ENCODE results near the gene C2orf92.
"Not testable (repeated sequence)": the region's sequence is repeated elsewhere in the genome, so short reads cannot be mapped to it uniquely, and the experiment has no call there.

C2orf92 gene

DNA sequence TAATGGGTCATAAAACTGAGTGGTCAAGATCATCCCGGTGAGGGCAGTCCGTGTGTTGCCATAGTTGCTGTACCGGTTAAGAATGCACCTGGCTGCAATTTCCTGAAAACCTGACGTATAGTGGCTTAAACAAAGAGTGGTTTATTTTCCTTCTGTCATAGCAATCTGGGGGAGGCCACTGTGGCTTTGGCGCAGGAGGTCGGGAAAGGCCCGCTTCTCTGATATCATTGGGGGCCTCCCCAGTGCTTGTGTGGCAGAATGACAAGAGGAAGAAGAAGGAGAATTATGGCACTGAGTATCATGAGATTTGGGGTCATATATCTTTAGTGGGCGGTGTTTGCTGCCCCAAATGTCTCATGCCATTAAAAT is 4.4 kb downstream of the C2orf92 start:
- H3K36me3 ChIP-seq (ENCODE audit: insufficient read depth, low read length): no peaks in the 10 kb centered on the region
- no peak for DNase-seq (ENCODE audit: low read depth, low spot score)
- H3K9me3 ChIP-seq (ENCODE audit: low read depth, low read length): no peaks in the 10 kb centered on the region
- TF ChIP-seq FOXP2 (optimal IDR thresholded peaks at IDR 0.05; ENCODE audit: control extremely low read depth, extremely low read length, insufficient read depth): no peak
- TF ChIP-seq POLR2AphosphoS5 (IDR thresholded peaks at IDR 0.05; ENCODE audit: borderline replicate concordance, low read depth, low read length): no peak
- no peak for TF ChIP-seq EZH2 (IDR thresholded peaks at IDR 0.05)
- H3K9ac ChIP-seq (ENCODE audit: insufficient read length): no peak overlapping the region
- no peak overlapping the region for H3K4me3 ChIP-seq
- no peak overlapping the region for H3K27ac ChIP-seq

DNA sequence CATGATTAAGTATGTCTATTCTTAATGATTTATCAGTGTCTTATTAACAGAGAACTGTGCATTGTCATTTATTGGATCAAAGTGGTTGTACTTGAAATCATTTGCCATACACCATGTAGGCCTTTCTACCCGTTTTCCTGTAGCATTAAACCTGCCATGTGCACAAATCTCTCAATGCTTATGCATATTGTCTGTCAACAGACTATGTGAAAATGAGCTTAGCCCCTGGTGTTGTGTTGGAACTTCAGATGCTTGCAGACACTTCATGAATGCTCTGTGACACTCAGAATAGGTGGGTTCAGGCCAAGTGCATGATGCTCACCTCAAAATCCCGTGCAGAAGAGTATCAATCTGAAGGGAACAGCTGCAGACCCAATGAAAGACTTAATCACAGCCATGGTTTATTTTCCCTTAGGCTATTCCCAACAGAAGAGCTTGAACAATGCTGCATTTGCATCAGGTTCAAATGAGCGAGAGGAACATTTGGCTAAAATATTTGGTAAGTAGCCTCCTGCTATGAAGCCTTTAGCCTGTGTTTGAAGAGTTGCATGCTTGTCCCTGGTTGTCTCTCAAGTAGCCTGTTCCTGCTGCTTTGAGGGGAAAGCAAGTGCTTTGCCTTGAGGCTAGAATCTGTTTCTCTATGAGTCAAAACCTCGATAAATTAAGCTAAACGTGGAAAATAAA is 6.1 kb downstream of the C2orf92 start:
- no peak overlapping the region for H3K9ac ChIP-seq (ENCODE audit: insufficient read length)
- no peak overlapping the region for H3K27ac ChIP-seq
- DNase-seq (ENCODE audit: low read depth, low spot score): no peak
- H3K36me3 ChIP-seq (ENCODE audit: insufficient read depth, low read length): no peaks in the 10 kb centered on the region
- TF ChIP-seq EZH2 (IDR thresholded peaks at IDR 0.05): no peak
- no peak for TF ChIP-seq POLR2AphosphoS5 (IDR thresholded peaks at IDR 0.05; ENCODE audit: borderline replicate concordance, low read depth, low read length)
- TF ChIP-seq FOXP2 (optimal IDR thresholded peaks at IDR 0.05; ENCODE audit: control extremely low read depth, extremely low read length, insufficient read depth): no peak
- H3K4me3 ChIP-seq: no peak overlapping the region
- H3K9me3 ChIP-seq (ENCODE audit: low read depth, low read length): no peaks in the 10 kb centered on the region

DNA sequence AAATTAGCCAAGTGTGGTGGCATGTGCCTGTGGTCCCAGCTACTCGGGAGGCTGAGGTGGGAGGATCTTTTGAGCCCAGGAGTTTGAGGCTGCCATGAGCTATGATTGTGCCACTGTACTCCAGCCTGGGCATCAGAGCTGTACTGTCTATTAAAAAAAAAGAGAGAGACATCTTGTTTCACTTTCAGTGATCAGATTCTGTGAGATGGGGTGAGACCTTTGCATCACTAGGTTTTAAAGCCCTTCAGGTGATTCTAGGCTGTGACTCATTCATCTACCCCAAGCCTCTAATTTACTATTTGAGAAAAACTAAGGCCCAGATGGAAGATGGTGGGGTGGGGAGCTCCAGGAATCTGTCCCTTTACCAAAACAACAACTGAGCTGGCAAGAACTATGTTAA is 7.1 kb downstream of the C2orf92 start:
- TF ChIP-seq FOXP2 (optimal IDR thresholded peaks at IDR 0.05; ENCODE audit: control extremely low read depth, extremely low read length, insufficient read depth) (no peak), POLR2AphosphoS5 (IDR thresholded peaks at IDR 0.05; ENCODE audit: borderline replicate concordance, low read depth, low read length) (no peak), EZH2 (IDR thresholded peaks at IDR 0.05) (no peak)
- Histone ChIP-seq H3K9ac (ENCODE audit: insufficient read length) (no peak overlapping the region), H3K9me3 (ENCODE audit: low read depth, low read length) (no peaks in the 10 kb centered on the region), H3K36me3 (ENCODE audit: insufficient read depth, low read length) (no peaks in the 10 kb centered on the region), H3K27ac (no peak overlapping the region), H3K4me3 (no peak overlapping the region)
- DNase-seq (ENCODE audit: low read depth, low spot score): no peak

DNA sequence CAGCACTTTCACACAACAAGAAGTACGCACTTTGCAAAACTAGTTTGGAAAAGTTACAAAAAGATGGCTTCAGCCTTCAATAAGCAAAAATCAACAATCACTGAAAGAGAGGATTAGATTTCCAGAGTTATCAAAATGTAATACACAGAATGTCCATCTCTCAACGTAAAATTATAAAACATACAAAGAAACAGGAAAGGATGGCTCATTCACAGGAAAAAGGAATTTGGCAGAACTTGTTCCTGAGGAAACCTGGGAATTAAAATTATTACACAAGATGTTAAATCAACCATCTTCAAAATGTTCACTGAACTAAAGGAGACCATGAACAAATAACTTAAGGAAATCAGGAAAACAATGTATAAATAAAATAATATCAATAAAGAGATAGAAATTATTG is 8.0 kb downstream of the C2orf92 start:
- Histone ChIP-seq H3K36me3 (ENCODE audit: insufficient read depth, low read length) (no peaks in the 10 kb centered on the region), H3K9me3 (ENCODE audit: low read depth, low read length) (no peaks in the 10 kb centered on the region), H3K4me3 (no peak overlapping the region), H3K9ac (ENCODE audit: insufficient read length) (no peak overlapping the region), H3K27ac (no peak overlapping the region)
- no peak for DNase-seq (ENCODE audit: low read depth, low spot score)
- TF ChIP-seq EZH2 (IDR thresholded peaks at IDR 0.05) (no peak), POLR2AphosphoS5 (IDR thresholded peaks at IDR 0.05; ENCODE audit: borderline replicate concordance, low read depth, low read length) (no peak), FOXP2 (optimal IDR thresholded peaks at IDR 0.05; ENCODE audit: control extremely low read depth, extremely low read length, insufficient read depth) (no peak)

DNA sequence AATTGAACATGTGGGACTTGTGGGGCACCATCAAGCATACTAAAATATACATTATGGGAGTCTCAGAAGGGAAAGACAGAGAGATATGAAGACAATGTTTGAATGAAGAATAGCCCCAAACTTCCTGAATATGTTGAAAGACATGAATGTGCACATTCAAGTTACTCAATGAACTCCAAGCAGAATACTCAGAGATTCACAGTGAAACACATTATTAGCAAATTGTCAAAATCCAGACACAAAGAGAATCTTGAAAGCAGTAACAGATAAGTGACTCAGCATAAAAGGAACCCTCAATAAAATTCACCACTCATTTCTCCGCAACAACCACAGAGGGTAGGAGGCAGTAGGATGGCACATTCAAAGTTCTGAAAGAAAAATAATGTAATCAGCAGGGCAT is 8.8 kb downstream of the C2orf92 start:
- no peak overlapping the region for H3K9ac ChIP-seq (ENCODE audit: insufficient read length)
- H3K27ac ChIP-seq: no peak overlapping the region
- H3K9me3 ChIP-seq (ENCODE audit: low read depth, low read length): no peaks in the 10 kb centered on the region
- TF ChIP-seq POLR2AphosphoS5 (IDR thresholded peaks at IDR 0.05; ENCODE audit: borderline replicate concordance, low read depth, low read length): no peak
- DNase-seq (ENCODE audit: low read depth, low spot score): no peak
- no peaks in the 10 kb centered on the region for H3K36me3 ChIP-seq (ENCODE audit: insufficient read depth, low read length)
- no peak overlapping the region for H3K4me3 ChIP-seq

DNA sequence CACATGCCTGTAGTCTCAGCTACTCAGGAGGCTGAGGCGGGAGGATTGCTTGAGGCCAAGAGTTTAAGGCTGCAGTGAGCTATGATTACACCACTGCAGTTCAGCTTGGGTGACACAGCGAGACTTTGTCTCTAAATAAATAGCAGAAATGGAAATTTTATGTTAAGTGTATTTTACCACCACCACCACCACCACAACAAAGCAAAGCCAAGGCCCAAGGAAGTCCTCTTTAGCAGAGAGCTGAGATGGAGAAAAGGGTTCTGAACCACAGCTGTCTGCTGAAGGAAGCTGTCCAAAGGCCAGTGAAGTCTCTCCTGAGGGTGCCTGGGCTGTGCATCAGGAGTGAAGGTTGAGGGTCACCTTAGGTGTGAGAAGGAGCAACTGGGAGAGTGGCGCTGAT is 17.7 kb downstream of the C2orf92 start:
- not testable (repeated sequence) for H3K36me3 ChIP-seq (ENCODE audit: insufficient read depth, low read length); H3K27ac ChIP-seq; DNase-seq (ENCODE audit: low read depth, low spot score)

DNA sequence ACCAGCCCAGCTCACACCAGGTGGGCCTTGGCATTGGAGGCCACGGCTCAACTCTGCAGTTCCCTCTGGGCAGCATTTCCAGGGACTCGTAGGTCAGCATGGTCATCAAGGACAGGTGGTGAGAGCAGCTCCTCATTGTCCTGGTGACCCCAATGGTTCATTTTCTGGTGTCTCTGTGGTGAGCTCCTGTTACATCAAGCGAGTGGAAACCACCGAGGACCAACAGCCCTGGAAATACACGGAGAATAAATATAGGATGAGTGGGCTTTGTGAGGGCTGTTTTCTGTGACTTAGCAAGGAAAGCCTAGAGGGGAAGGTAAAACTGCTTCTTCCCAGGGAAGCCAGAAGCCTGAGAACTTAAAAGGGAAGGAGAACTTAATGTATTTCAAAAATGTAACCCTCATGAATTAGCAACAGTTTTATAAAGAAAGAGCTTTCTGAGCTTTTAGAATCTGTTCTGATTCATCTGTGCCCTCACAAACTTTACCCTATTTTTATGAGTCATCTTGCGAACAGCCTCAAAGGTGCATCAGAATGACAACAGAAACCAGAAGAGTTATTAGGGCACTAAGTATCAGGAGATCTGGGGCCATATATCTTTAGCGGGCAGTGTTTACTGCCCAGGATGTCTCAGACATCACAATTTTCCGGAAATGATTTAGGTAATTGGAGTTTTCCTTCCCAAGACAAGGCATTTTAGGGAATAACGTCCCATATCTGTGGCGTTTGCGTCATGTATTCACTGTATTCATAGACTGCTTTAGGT is 18.7 kb downstream of the C2orf92 start:
- Histone ChIP-seq H3K9me3 (ENCODE audit: low read depth, low read length) (no peaks in the 10 kb centered on the region), H3K4me3 (no peak overlapping the region), H3K27ac (no peak overlapping the region), H3K9ac (ENCODE audit: insufficient read length) (no peak overlapping the region), H3K36me3 (ENCODE audit: insufficient read depth, low read length) (no peaks in the 10 kb centered on the region)
- TF ChIP-seq FOXP2 (optimal IDR thresholded peaks at IDR 0.05; ENCODE audit: control extremely low read depth, extremely low read length, insufficient read depth) (no peak), EZH2 (IDR thresholded peaks at IDR 0.05) (no peak), POLR2AphosphoS5 (IDR thresholded peaks at IDR 0.05; ENCODE audit: borderline replicate concordance, low read depth, low read length) (no peak)
- DNase-seq (ENCODE audit: low read depth, low spot score): no peak

More for the DNA sequence above, 17.7 kb downstream of the C2orf92 start:
- not testable (repeated sequence) for H3K4me3 ChIP-seq; H3K9me3 ChIP-seq (ENCODE audit: low read depth, low read length); H3K9ac ChIP-seq (ENCODE audit: insufficient read length)

DNA sequence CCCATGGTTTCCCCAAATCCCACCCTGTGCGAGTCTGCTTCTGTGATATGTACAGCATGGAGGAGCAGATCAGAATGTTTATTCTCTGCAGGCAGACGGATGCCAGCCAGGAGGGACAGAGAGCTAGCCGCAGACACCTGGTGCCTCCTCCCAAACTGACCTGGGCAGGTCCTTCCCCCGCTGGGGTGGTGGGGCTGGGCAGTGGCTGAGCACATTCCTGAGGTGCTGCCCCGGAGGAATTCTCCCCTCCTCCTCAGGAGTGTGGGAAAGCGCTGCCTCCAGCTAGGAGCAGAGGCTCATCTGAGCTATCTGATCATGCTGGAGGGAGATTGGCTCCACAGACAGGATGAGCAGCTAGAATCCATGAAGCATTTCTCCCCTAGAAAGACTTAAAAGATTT is 21.7 kb downstream of the C2orf92 start:
- Histone ChIP-seq H3K4me3 (no peak overlapping the region), H3K36me3 (ENCODE audit: insufficient read depth, low read length) (no peaks in the 10 kb centered on the region), H3K9me3 (ENCODE audit: low read depth, low read length) (no peaks in the 10 kb centered on the region), H3K9ac (ENCODE audit: insufficient read length) (no peak overlapping the region), H3K27ac (no peak overlapping the region)
- TF ChIP-seq POLR2AphosphoS5 (IDR thresholded peaks at IDR 0.05; ENCODE audit: borderline replicate concordance, low read depth, low read length) (no peak), FOXP2 (optimal IDR thresholded peaks at IDR 0.05; ENCODE audit: control extremely low read depth, extremely low read length, insufficient read depth) (no peak), EZH2 (IDR thresholded peaks at IDR 0.05) (no peak)
- no peak for DNase-seq (ENCODE audit: low read depth, low spot score)

DNA sequence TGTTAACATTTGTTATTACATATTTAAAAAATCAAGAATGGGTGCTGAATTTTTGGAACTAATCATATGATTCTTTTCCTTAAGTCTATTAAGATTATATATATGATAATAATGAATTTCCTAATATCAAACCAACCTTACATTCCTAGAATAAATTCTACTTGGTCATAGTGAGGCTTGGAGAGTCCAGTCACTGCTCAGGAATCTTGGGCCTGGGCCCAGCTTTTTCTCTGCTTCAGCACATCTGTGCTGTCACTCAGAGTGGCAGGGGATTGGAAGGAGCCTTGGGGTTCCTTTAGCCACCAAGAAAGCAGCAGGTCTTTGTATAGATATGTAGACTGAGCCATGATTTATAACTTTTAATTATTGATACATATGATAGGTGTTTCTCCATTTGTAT is 24.0 kb downstream of the C2orf92 start:
- no peak overlapping the region for H3K27ac ChIP-seq
- H3K9ac ChIP-seq (ENCODE audit: insufficient read length): no peak overlapping the region
- no peak overlapping the region for H3K4me3 ChIP-seq
- no peaks in the 10 kb centered on the region for H3K36me3 ChIP-seq (ENCODE audit: insufficient read depth, low read length)
- H3K9me3 ChIP-seq (ENCODE audit: low read depth, low read length): no peaks in the 10 kb centered on the region
- no peak for DNase-seq (ENCODE audit: low read depth, low spot score)
- TF ChIP-seq EZH2 (IDR thresholded peaks at IDR 0.05) (no peak), POLR2AphosphoS5 (IDR thresholded peaks at IDR 0.05; ENCODE audit: borderline replicate concordance, low read depth, low read length) (no peak), FOXP2 (optimal IDR thresholded peaks at IDR 0.05; ENCODE audit: control extremely low read depth, extremely low read length, insufficient read depth) (no peak)

All from SK-N-MC (cell line).